NCI-H524 (cell line): ENCODE results near the gene CSF2.

ENCODE experiments used
- DNase-seq, 2 experiments: peaks; one replicate each; lab custom pipeline; 2025; lab: John Stamatoyannopoulos, UW

CSF2 gene

DNA sequence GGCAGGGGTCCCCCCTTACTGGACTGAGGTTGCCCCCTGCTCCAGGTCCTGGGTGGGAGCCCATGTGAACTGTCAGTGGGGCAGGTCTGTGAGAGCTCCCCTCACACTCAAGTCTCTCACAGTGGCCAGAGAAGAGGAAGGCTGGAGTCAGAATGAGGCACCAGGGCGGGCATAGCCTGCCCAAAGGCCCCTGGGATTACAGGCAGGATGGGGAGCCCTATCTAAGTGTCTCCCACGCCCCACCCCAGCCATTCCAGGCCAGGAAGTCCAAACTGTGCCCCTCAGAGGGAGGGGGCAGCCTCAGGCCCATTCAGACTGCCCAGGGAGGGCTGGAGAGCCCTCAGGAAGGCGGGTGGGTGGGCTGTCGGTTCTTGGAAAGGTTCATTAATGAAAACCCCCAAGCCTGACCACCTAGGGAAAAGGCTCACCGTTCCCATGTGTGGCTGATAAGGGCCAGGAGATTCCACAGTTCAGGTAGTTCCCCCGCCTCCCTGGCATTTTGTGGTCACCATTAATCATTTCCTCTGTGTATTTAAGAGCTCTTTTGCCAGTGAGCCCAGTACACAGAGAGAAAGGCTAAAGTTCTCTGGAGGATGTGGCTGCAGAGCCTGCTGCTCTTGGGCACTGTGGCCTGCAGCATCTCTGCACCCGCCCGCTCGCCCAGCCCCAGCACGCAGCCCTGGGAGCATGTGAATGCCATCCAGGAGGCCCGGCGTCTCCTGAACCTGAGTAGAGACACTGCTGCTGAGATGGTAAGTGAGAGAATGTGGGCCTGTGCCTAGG, at the start of gene CSF2:
TSS of gene CSF2 (plus strand) at position 559 of the 783 bp plus-strand sequence. CDS start at position 594, 35 bp downstream.
- DNase-seq: no peak

DNA sequence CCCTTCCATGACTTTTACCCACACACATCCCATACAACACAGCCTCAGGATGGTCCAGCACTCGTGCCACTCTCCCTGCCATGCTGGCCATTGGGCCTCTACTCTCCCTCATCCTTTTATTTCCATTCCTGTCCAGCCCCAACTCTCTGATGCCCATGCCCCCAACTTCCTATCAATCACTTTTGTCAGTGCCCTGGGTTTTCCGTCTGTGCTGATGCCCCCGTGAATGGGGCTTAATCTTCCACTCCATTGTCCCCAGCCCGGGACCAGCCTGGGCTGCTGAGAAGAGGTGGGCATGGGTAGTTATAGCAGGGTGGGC, 49.5 kb upstream of the CSF2 start:
- no peak for DNase-seq

DNA sequence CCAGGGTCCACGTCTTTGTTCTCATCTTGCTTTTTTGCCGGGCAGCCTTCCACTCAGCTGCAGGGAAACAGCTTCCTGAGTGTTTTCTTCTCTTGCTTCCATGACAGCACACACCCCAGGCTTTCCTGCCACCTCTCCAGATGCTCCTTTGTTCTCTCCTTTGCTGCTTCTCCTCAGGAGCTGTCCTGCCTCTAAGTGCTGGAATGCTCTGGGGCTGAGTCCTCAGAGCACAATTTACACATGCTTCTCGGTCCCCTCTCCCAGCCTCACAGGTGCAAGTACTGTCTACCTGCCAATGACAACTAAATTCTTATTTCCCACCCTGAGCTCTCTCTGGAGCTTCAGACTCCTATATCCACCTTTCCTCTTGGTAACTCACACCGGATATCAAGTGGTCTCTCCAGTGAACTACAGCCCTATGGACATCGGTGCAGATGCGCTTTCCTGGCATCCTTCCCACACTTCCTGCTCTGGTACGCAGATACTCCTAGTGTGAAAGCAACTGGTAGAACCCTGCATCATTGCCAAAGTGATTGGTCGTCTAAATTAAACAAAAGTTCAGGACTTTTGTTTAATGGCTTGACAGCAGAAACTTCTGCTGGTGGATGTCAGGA, 48.7 kb upstream of the CSF2 start:
- DNase-seq: no peak

DNA sequence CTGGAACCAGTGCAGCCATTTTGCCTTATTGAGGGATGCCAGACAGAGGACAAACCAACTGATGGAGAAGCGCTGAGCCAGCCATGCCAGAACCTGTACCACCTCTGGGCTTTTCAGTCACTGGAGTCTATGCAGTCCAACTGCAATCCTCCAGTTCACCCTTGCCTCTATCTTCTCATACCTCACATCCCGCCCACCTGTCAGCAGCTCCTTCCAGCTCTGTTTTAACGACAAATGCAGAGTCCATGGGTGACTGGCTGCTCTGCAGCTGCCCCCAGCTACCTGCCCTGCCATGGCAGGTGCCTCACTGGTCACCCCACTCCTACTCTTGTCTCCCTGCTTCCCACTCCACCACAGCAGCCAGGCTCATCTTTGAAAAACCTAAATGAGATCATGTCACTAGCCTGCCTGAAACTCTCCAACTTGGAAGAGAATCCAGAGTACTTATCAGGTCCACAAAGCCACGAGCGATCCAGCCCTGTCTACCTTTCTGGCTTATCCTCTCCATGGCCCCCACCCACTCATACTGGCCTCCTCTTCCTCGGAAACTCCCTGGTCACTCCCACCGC, 48.1 kb upstream of the CSF2 start:
- no peak for DNase-seq

DNA sequence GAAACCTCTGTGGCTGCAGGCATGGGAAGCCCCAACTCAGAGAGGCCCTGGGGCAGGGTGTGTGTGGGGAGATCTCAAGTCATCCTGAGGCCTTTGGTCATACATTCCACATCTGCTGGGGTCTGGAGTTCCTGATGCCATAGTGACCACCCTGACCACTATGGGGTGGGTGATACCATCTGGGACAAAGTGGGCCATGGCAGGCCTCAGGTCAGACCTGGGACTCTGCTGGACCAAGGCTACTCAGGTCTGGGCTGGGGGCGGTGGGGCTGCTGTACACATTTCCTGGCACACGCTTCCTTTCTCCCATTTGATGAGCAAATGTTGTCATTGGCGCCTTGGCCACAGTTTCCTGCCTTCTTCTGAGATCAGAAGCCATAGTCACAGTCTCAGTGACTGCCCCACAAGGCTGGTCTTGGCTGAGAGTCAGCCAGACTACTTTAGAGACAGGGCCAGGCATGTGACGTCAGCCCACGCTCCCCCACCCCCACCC, 47.0 kb upstream of the CSF2 start:
- no peak for DNase-seq

DNA sequence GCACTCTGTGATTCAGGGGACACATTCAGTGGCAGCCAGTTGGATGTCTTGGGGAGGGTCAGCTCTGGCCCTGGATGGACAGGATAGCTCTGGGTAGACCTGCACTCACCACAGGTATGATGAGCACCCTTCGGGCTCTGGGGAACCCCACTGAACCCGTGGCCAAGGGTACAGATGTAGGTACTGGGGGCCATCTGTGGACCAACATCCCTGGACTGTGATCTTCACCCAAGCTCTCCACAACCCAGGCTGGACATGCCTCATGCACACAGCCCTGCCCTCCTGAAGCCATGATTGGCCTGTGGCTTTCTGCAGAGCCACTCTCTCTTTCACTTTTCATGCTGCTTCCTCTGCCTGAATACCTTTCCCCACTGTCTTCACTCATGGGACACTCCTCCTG, 46.6 kb upstream of the CSF2 start:
- no peak for DNase-seq

DNA sequence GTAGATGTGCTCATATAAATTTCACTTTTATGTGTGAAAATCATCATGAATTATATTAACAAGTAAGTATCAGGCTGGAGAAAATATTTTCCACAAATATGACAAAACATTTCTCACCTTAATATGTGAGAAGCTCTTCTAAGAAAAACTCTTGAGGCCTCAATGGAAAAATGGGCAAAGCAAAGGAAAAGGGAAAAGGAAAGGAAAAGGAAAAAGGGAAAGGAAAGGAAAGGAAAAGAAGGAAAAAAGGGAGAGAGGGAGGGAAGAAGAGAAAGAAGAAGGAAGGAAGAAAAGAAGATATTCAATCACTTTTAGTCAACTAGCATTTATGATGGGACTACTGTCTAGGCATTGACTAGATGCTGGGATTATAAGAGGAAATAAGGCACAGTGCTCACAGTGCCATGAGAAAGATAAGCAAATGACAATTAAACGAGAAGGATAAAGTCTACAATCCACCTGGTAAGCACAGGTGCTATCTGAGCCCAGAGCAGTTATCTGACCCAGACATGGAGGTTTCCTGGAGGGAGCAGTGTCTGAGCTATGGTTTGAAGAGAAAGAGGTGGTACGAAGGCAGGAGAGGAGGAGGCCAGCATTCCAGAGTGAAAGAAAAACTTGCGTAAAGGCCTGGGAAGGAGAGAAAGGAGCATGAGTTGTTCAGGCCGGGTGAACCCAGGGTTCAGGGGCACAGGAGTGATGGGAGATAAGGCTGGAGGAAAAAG, 43.8 kb upstream of the CSF2 start:
- DNase-seq: no peak

DNA sequence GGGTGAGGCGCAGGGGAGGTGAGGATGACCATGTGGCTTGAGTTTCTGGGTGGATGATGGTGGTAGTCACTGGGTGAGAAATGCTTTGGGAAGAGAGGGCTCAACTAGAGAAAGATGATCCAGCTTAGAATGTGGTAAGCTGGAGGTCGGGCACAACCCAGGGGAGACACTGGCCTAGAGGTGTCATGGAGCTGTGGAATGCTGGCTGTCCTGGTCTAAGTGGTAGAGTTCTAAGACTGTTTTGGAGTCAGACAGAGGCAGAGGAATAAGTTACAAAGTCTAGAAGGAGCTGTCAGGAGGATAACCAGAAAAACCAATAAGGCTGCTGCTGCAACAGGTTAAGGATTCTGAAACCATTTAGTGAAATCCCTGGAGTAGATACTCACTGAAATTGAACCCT, 43.0 kb upstream of the CSF2 start:
- DNase-seq: no peak

DNA sequence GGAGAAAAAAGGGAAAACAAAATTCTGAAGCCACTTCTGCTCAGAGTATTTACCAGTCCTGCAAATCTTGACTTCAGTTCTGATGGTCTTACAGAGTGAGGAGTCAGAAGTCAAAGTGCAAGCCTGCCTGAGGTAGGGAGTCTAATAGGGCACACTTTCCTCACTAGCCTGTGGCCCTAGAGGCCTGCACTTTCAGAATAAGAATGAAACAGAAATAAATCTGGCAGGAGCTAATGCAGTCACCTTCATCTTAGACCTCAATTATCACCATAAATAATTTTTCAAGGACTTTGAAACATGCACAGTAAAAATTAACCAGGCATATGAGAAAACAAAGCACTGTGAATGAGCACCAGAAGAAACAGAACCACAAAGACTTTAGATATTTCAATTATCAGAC, 41.4 kb upstream of the CSF2 start:
- DNase-seq: no peak

DNA sequence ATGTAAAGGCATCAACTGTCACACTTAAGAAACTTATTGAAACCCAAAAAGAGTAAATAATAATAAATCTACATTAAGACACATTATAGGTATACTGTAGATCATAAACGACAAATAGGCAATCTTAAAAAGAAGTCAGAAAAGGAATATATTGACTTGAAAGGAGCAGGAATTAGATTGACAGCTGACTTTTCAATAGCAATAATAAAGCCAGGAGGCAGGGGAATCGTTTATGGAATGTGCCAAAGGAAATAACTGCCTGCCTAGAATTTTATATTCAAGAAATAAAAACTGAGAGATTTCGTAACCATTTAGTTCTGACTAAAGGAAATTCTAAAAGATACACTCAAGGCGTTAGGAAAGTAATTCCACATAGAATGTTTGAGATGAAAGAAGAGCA, 40.5 kb upstream of the CSF2 start:
- no peak for DNase-seq

DNA sequence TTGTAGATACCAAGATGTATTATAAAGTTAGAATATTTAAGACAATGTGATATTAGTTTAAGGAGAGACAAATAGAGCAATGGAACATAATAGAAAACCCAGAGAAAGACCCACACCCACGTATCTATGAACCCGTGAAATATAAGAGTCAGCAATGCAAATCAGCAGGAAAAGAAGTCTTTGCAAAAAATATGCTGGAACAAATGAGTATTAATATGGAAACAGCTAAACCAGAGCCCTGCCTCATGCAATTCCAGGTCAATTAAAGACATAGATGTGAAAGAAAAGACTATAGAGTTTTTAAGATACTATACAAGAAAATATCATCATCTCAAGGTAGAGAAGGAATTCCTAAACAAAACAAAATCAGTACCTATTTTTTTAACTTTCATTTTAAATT, 36.2 kb upstream of the CSF2 start:
- DNase-seq: no peak

DNA sequence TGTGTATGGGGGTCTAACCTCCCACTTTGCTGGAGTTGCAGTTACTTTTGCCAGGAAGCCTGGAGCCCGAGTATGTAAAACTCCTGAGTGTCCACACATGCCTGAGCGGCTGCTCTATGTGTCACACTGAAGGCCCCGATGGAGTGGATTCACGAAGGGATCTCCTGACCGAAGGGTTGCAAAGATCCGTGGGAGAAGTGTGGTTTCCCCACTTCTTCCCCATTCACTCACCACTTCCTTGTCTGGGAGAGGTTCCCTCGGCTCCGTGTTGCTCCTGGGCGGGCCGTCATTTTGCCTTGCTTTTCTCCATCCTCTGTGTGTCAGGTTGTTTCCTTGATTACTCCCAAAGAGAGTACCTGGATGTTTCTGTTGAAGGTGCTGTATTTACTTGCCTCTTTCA, 29.4 kb upstream of the CSF2 start:
- no peak for DNase-seq

DNA sequence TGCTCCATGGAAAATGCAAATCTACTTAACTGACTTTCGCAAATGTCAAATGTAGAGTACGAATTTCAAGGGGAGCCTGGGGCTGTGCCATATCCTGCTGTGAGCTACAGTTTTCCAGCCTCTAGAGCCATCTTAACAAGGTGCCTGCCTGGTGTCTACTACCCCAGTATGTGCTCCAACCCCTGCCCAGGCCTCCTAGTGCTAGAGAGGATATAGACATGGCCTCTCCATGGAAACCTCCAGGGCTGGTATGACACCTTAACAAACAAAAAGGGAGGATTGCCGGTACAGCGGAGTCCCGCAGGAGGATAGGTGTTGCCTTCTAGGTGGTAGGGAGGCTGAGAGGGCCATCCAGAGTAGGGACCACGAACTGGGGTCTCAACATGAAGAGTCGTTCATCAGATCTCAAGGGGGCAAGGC, 26.7 kb upstream of the CSF2 start:
- DNase-seq: no peak

DNA sequence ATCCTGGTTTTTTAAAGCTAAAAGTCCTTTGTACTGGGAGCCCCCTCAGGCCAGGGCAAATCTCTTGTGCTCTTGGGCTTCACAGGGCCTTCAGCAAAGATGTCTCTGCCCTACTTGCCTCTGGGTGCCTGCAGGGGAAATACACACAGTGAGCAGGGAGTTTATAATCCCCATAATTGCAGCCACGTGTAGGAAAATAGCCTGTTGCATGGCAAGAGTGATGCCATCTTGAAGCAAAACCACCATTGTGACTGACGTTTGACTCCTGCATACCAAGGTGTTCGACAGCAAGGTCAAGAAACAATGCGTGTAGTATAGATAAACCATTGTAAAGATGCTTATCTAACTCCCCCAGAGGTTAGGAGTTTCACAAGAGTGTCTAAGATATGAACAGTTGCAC, 24.5 kb upstream of the CSF2 start:
- no peak for DNase-seq

DNA sequence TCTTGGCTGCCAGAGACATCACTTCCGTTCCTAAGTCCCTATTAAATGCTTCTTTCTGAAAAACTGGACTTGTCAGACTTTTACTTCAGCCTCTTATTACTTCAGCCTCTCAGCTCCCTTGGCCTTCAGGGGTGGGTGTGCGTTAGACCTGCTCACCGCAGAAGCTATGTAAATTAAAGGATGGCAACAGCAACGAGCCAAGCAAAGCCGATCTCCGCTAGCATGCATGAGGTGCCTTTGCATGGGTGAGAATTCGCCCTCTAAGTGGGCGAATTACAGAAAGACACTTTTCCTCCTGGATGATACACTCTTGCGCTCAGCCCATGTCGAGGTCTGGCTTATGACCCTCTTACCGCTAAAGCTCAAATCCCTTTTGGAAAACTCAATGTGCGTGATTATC, 24.0 kb upstream of the CSF2 start:
- no peak for DNase-seq

DNA sequence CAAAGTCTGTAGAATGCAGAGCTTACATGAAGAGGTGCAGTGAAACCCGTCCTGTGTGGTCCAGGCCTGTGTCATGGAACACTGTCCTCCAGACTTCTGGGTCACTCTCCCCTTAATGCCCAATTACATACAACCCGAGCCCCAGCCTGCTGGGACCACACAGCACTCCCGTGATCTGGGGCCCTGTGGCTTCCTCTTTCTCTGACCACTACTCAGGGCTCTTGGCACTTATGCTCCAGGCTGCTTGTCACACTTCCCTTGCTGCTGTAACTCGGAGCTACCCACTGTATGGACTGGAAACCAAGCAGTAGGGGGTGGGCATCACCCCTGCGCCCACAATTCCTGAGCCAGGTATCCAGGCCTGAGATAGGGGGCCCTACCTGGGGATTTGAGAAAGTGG, 23.5 kb upstream of the CSF2 start:
- no peak for DNase-seq

DNA sequence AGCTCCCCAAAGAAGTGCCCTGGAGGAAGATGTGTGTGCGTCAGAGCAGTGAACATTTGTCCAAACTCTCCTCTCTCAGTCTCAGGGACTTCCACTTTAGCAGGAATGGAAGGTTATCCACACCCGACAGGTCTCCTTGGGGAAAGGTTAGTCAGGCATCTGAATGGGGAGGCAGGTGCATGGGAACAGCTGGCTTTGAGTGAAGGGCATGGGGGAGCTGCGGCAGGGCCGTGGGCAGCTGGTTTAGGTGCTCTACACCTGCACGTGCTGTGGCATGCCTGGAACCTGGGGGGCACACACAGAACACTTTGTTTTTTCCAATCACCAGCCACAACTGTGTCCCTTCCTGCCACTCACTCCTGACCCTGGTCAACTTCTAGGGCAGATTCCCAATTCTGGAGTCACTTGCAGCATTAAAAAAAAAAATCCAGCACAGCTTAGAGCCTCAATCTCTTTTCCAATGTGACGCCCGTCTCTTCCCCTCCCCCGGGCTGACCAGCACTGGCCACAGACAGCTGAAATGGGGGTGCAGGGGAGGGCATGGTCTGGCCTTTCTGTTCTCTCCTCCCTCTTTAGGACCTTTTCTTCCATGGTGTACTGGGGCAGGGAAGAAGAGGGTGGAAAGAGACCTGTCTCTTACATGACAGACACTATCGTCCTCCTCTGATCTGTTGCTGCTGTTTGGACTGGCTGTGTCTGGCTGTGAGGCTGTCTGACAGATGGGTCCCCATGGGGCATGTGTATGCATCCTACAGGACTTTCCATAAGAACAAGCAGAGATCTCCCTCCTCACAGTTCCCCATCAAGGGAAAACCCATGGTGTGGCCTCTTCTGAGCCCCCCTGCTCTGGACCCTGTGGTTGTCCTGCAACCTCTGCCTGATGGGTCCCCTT, 22.7 kb upstream of the CSF2 start:
- DNase-seq: peak in 1 of 2 experiments; percentile 22

DNA sequence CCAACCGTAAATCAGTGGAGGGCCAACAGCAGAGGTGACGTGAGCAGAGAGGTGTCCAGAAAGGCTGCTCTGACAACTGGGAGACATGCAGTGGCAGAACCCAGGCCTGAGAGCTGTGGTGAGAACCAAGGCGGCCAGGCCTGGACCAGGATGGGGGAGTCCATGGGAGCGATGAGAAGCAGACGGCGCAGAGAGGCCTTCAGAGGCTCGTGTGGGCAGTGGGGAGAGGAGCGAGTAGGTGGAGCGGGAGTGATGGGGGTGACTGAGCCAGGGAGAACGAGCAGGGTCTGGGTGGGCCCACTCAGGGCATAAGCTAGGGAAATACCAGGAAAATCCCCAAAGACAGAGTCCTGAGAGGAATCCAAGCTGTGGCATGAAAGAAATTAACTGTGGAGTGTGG, 21.1 kb upstream of the CSF2 start:
- no peak for DNase-seq

DNA sequence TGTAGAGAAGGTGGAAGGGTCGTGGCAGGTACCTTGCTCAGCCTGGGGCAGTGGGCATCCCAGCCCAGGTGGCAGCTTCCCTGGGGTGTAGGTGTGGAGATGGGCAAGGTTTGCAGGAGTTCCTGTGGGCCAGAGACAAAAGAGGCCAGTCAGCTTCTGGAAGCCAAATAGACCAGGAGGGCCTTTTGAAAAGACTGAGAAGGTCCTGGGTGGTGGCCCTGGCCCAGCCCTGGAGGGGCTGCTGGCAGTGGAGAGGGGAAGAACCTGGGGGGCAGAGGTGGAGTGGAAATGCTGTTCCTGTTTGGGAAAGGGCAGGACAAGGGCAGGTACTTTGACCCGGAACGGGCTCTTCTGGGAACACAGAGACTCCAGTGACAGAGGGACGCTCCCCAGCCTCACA, 20.1 kb upstream of the CSF2 start:
- DNase-seq: no peak

DNA sequence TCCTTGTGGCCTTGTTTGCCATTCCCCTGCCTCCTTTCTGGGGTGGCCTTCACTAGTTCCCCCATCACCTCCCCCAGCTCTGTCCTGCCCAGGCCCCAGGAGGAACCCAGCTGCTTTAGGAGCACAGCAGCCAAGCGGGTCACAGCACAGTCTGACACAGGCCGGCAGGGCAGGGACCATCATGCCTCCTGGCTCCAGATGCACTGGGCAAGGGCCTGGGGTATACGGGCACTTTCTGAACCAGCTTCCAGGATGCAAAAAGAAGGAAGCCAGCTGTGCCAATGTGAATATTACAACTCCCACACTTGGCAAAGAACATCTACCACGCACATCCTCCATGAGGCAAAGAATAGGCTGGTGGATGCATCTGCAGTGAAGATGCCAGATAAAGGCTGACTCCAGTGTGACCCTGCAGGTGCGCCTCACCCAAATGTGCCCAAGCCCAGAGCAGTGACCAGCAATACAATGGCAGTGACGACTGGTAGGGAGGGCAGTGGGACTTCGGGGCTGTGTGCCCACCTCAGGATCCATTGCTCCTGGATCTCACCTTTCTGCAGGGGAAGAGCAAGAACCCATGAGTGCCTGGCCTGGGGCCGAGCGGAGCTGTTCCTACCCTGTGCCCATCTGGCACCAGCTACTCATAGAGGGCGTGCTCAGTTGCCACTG, 19.4 kb upstream of the CSF2 start:
- no peak for DNase-seq

DNA sequence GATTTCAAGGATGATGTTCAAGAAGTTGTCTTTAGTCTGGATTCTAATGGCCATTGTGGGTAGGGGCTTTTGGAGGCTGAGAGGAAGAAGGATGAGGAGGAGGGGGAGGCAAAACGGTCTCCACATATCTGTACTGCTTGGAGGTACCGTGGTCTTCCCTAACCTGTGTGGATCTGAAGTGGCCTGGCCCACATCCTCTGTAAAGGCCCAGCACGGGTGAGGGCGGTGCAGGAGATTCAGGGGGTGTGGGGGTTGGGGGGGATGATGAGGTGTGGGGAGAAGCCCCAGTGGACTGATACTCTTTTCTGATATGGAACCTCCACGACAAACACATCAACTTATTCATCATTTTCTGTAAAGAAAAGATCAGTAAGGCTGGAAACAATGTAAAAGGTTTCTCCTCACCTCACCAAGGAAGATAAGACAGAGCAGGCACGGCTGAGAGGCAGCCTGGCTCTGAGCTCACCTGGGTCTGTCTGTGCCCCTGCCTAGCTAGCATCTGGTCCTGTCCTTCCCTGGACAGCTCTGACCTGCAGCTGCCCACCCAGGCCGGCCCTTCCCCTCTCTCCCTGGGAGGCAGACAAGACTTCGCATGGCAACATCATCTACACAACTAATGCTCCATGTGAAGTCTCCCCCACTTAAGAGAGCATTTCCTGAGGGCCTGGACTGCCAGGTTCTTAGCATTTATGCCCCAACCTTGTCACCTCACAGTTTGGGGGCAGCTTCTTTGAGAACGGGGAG, 18.7 kb upstream of the CSF2 start:
- DNase-seq: no peak
